ENCODE results near the gene GPR89A. TPM values are rescaled to one million over a fixed set of nuclear protein-coding genes. Genes with fewer than 3 reads are reported as not detected.

Gene GPR89A
- total RNA-seq, 1 donor from 2014 or later: 72.7 TPM

- H3K4me3 Mint-ChIP-seq: no peak overlapping the region
- peaks cover 11% of the 10 kb centered on the region for H3K4me1 Mint-ChIP-seq
- Histone ChIP-seq H3K27me3 (no peaks in the 10 kb centered on the region), H3K4me3 (no peak overlapping the region), H4K20me1 (ENCODE audit: low read depth) (no peaks in the 10 kb centered on the region), H3K27ac (no peak overlapping the region), H3K4me1 (peaks cover 12% of the 10 kb centered on the region), H2AFZ (replicated peaks) (no peak overlapping the region), H3K9ac (no peak overlapping the region), H3F3A (ENCODE audit: low read depth) (peaks cover 4% of the 10 kb centered on the region), H3K36me3 (no peaks in the 10 kb centered on the region), H3K79me2 (ENCODE audit: low read depth) (no peaks in the 10 kb centered on the region), H3K9me3 (ENCODE audit: low read depth) (no peaks in the 10 kb centered on the region), H3K4me2 (no peak overlapping the region)
- no peaks in the 10 kb centered on the region for H3K9me3 Mint-ChIP-seq
- no peak for TF ChIP-seq EZH2 (IDR thresholded peaks at IDR 0.05)
- no peak for TF ChIP-seq CTCF (IDR thresholded peaks at IDR 0.05)
- no peak for TF ChIP-seq EZH2phosphoT487 (IDR thresholded peaks at IDR 0.05)
- no peak overlapping the region for H3K27ac Mint-ChIP-seq
- peaks cover 7% of the 10 kb centered on the region for H3K27me3 Mint-ChIP-seq (ENCODE audit: insufficient read depth, low read depth)
- H3K36me3 Mint-ChIP-seq: no peaks in the 10 kb centered on the region
- no peak for DNase-seq (ENCODE audit: low spot score)
Observed at GRCh38 chr1:145702826-145703225, 95.0 kb downstream of the GPR89A start.

GRCh38 chr1:145705622-145706021 lies 97.8 kb downstream of the GPR89A start:
- peaks cover 17% of the 10 kb centered on the region for H3K4me1 Mint-ChIP-seq
- DNase-seq (ENCODE audit: low spot score): no peak
- peak overlapping the region; percentile 1 for H3K27ac Mint-ChIP-seq

GRCh38 chr1:145706086-145706664 lies 98.4 kb downstream of the GPR89A start:
- peaks cover 17% of the 10 kb centered on the region for H3K4me1 Mint-ChIP-seq
- no peak overlapping the region for H3K4me3 ChIP-seq
- H3K27ac ChIP-seq: no peak overlapping the region
- H4K20me1 ChIP-seq (ENCODE audit: low read depth): no peaks in the 10 kb centered on the region
- H2AFZ ChIP-seq (replicated peaks): no peak overlapping the region
- H3K36me3 ChIP-seq: no peaks in the 10 kb centered on the region
- H3K4me1 ChIP-seq: peaks cover 16% of the 10 kb centered on the region
- H3K9ac ChIP-seq: no peak overlapping the region
- no peak for TF ChIP-seq CTCF (IDR thresholded peaks at IDR 0.05)
- no peak for TF ChIP-seq EZH2 (IDR thresholded peaks at IDR 0.05)
- TF ChIP-seq EZH2phosphoT487 (IDR thresholded peaks at IDR 0.05): no peak
- no peaks in the 10 kb centered on the region for H3K27me3 ChIP-seq
- no peaks in the 10 kb centered on the region for H3K9me3 Mint-ChIP-seq
- no peak overlapping the region for H3K27ac Mint-ChIP-seq
- no peak overlapping the region for H3K4me3 Mint-ChIP-seq
- H3K4me2 ChIP-seq: no peak overlapping the region
- peaks cover 1% of the 10 kb centered on the region for H3K27me3 Mint-ChIP-seq (ENCODE audit: insufficient read depth, low read depth)
- H3F3A ChIP-seq (ENCODE audit: low read depth): peaks cover 8% of the 10 kb centered on the region
- no peaks in the 10 kb centered on the region for H3K36me3 Mint-ChIP-seq
- H3K79me2 ChIP-seq (ENCODE audit: low read depth): no peaks in the 10 kb centered on the region
- no peak for DNase-seq (ENCODE audit: low spot score)
- H3K9me3 ChIP-seq (ENCODE audit: low read depth): no peaks in the 10 kb centered on the region

More at GRCh38 chr1:145705622-145706021, 97.8 kb downstream of the GPR89A start:
- Histone ChIP-seq H3K4me2 (no peak overlapping the region), H2AFZ (replicated peaks) (no peak overlapping the region), H4K20me1 (ENCODE audit: low read depth) (no peaks in the 10 kb centered on the region), H3K9ac (no peak overlapping the region), H3K9me3 (ENCODE audit: low read depth) (no peaks in the 10 kb centered on the region), H3K36me3 (no peaks in the 10 kb centered on the region), H3K4me3 (no peak overlapping the region), H3K4me1 (peaks cover 16% of the 10 kb centered on the region), H3K27ac (no peak overlapping the region), H3K79me2 (ENCODE audit: low read depth) (no peaks in the 10 kb centered on the region), H3K27me3 (no peaks in the 10 kb centered on the region), H3F3A (ENCODE audit: low read depth) (peaks cover 8% of the 10 kb centered on the region)
- H3K4me3 Mint-ChIP-seq: no peak overlapping the region
- no peaks in the 10 kb centered on the region for H3K9me3 Mint-ChIP-seq
- peaks cover 4% of the 10 kb centered on the region for H3K27me3 Mint-ChIP-seq (ENCODE audit: insufficient read depth, low read depth)
- H3K36me3 Mint-ChIP-seq: no peaks in the 10 kb centered on the region
- TF ChIP-seq EZH2 (IDR thresholded peaks at IDR 0.05) (no peak), EZH2phosphoT487 (IDR thresholded peaks at IDR 0.05) (no peak), CTCF (IDR thresholded peaks at IDR 0.05) (no peak)
